Gastroesophageal sphincter (tissue), 4 donors: ENCODE measurements around the gene ELMO1. TPM values are rescaled to one million over a fixed set of nuclear protein-coding genes. Genes with fewer than 3 reads are reported as not detected.
A peak's percentile ranks its signal among the peaks of the same experiment; 100 is the strongest.

Experiments used
- ATAC-seq: fragments of 150-250 bp; one replicate; pipeline ENCODE4 v1.9.1; 2016; ENCODE audit warnings: mild to moderate bottlenecking, moderate library complexity
- H3K27ac ChIP-seq, 4 donors: fragments of 200-600 bp; sonication (generic) in 3 of 4; 1 replicate in 3 of 4; 2 replicates in 1 of 4; pipeline ENCODE4 v1.5.1; 2016 to 2019
- H3K27me3 ChIP-seq: fragments of 200-600 bp; sonication (generic); one replicate; pipeline ENCODE4 v1.5.1; 2019
- H3K36me3 ChIP-seq, 2 donors: fragments of 200-600 bp; sonication (generic); one replicate each; pipeline ENCODE4 v1.5.1; 2019; ENCODE audit warnings: control low read depth in 1 of 2
- H3K4me1 ChIP-seq, 3 donors: fragments of 200-600 bp; sonication (generic); 1 replicate in 2 of 3; 2 replicates in 1 of 3; pipeline ENCODE4 v1.5.1; 2016 to 2019; ENCODE audit warnings: control low read depth in 2 of 3
- H3K4me3 ChIP-seq, 2 donors: fragments of 200-600 bp; sonication (generic); one replicate each; pipeline ENCODE4 v1.5.1; 2019; ENCODE audit warnings: mild to moderate bottlenecking in 1 of 2, moderate library complexity in 1 of 2
- H3K9me3 ChIP-seq, 3 donors: fragments of 200-600 bp; sonication (generic); one replicate each; pipeline ENCODE4 v1.5.1; 2017 to 2019; ENCODE audit warnings: control low read depth in 2 of 3
- CTCF ChIP-seq, 4 experiments: fragments of 200-600 bp in 2 of 4; fragments of 450-650 bp in 2 of 4; sonication (generic) in 1 of 4; IDR thresholded peaks; one replicate each; pipeline ENCODE4 v1.5.1; 2017 to 2019; ENCODE audit warnings: antibody characterized with exemption in 4 of 4, mild to moderate bottlenecking in 2 of 4, moderate library complexity in 2 of 4
- EP300 ChIP-seq: sonication (generic); formaldehyde crosslinking; IDR thresholded peaks from one replicate; pipeline ENCODE4 v1.6.1; 2017; ENCODE audit warnings: antibody characterized with exemption, mild to moderate bottlenecking
- POLR2A ChIP-seq, 2 donors: fragments of 450-650 bp; IDR thresholded peaks; one replicate each; pipeline ENCODE4 v1.6.1; 2017; ENCODE audit warnings: antibody characterized with exemption in 2 of 2, mild to moderate bottlenecking in 2 of 2, moderate library complexity in 1 of 2
- POLR2AphosphoS5 ChIP-seq: sonication (generic); formaldehyde crosslinking; IDR thresholded peaks from one replicate; pipeline ENCODE4 v1.6.1; 2017; ENCODE audit warnings: antibody characterized with exemption
- WGBS, 2 donors: methylation state at CpG; one replicate each; pipeline ENCODE4 v1.1.5; 2018; ENCODE audit warnings: low coverage in 1 of 2; 5-methylcytosine and 5-hydroxymethylcytosine counted together
- total RNA-seq, 4 donors: library from RNA; depleted of rRNA; stranded (reverse); fragments of >200 nt; gene quantifications; one replicate each; pipeline ENCODE4 v1.1.0, GENCODE V29; 2016

The ELMO1 gene
- total RNA-seq, 4 donors from 2014 or later = 22.1 to 54.0 (median 42.7) TPM

GRCh38 chr7:36827726-36828703 is 620.6 kb downstream of the ELMO1 start:
- 57 to 67% methylated on average over 5 to 8 of the region's 8 CpGs for WGBS, 2 donors
- Histone ChIP-seq H3K9me3 (peaks cover 0 to 6% (median 0%) of the 10 kb centered on the region in 3 donors), H3K36me3 (no peaks in the 10 kb centered on the region), H3K27me3 (no peaks in the 10 kb centered on the region), H3K4me1 (no peaks in the 10 kb centered on the region), H3K27ac (no peak overlapping the region), H3K4me3 (no peak overlapping the region)
- TF ChIP-seq POLR2AphosphoS5 = no peak
- TF ChIP-seq EP300 = no peak
- no peak for TF ChIP-seq POLR2A (IDR thresholded peaks at IDR 0.05)
- TF ChIP-seq CTCF (IDR thresholded peaks at IDR 0.05) = no peak
- no peak for ATAC-seq

GRCh38 chr7:36825501-36825900 is 623.2 kb downstream of the ELMO1 start:
- no peak for ATAC-seq
- Histone ChIP-seq H3K4me3 (no peak overlapping the region), H3K36me3 (no peaks in the 10 kb centered on the region), H3K27ac (no peak overlapping the region), H3K27me3 (no peaks in the 10 kb centered on the region), H3K4me1 (no peaks in the 10 kb centered on the region), H3K9me3 (no peaks in the 10 kb centered on the region)
- WGBS, 2 donors = 42 to 59% methylated on average over 2 to 3 of the region's 4 CpGs
- no peak for TF ChIP-seq POLR2AphosphoS5
- no peak for TF ChIP-seq POLR2A (IDR thresholded peaks at IDR 0.05)
- no peak for TF ChIP-seq EP300
- no peak for TF ChIP-seq CTCF (IDR thresholded peaks at IDR 0.05)

GRCh38 chr7:36823353-36823752 is 625.3 kb downstream of the ELMO1 start:
- H3K27ac ChIP-seq = no peak overlapping the region
- TF ChIP-seq EP300 (no peak), POLR2AphosphoS5 (no peak), POLR2A (IDR thresholded peaks at IDR 0.05) (no peak)
- WGBS, 2 donors = 91% methylated on average over 9 of the region's 9 CpGs; no CpG with 5 or more reads in 1 of the 2 donors
- no peaks in the 10 kb centered on the region for H3K36me3 ChIP-seq
- no peak overlapping the region for H3K4me3 ChIP-seq
- H3K4me1 ChIP-seq = no peaks in the 10 kb centered on the region
- H3K9me3 ChIP-seq = no peaks in the 10 kb centered on the region
- no peaks in the 10 kb centered on the region for H3K27me3 ChIP-seq
- ATAC-seq = no peak

- no peaks in the 10 kb centered on the region for H3K9me3 ChIP-seq
- no peaks in the 10 kb centered on the region for H3K4me1 ChIP-seq
- ATAC-seq = no peak
- H3K4me3 ChIP-seq = no peak overlapping the region
- H3K27ac ChIP-seq = no peak overlapping the region
- no peaks in the 10 kb centered on the region for H3K27me3 ChIP-seq
- no peak for TF ChIP-seq EP300
- TF ChIP-seq POLR2A (IDR thresholded peaks at IDR 0.05) = no peak
- TF ChIP-seq POLR2AphosphoS5 = no peak
- TF ChIP-seq CTCF (IDR thresholded peaks at IDR 0.05) = no peak
- no peaks in the 10 kb centered on the region for H3K36me3 ChIP-seq
Observed at GRCh38 chr7:36821617-36822016, 627.0 kb downstream of the ELMO1 start.

GRCh38 chr7:36820527-36821170 is 628.0 kb downstream of the ELMO1 start:
- Histone ChIP-seq H3K4me3 (no peak overlapping the region), H3K4me1 (no peaks in the 10 kb centered on the region), H3K36me3 (no peaks in the 10 kb centered on the region), H3K9me3 (no peaks in the 10 kb centered on the region), H3K27me3 (no peaks in the 10 kb centered on the region), H3K27ac (no peak overlapping the region)
- ATAC-seq = peak; percentile 51
- TF ChIP-seq EP300 = no peak
- TF ChIP-seq CTCF (IDR thresholded peaks at IDR 0.05) = no peak
- TF ChIP-seq POLR2A (IDR thresholded peaks at IDR 0.05) = no peak
- TF ChIP-seq POLR2AphosphoS5 = no peak
